Duodenal mucosa (tissue), 2 donors: Measurements from ENCODE around the gene ACP6.
"Not testable (repeated sequence)": the region's sequence is repeated elsewhere in the genome, so short reads cannot be mapped to it uniquely, and the experiment has no call there.

Source experiments
- H3K27ac ChIP-seq: one replicate; pipeline ENCODE4 v1.7.0; 2013; ENCODE audit warnings: low read depth, low read length
- H3K27me3 ChIP-seq, 2 donors: one replicate each; pipeline ENCODE4 v1.7.0; 2013; ENCODE audit warnings: low read length in 2 of 2, control low read depth in 1 of 2; ENCODE audit not compliant: insufficient read depth in 2 of 2, control insufficient read depth in 1 of 2
- H3K36me3 ChIP-seq, 2 donors: one replicate each; pipeline ENCODE4 v1.7.0; 2013; ENCODE audit warnings: low read length in 2 of 2, control low read depth in 1 of 2; ENCODE audit not compliant: insufficient read depth in 2 of 2, control insufficient read depth in 1 of 2
- H3K4me1 ChIP-seq, 2 donors: one replicate each; pipeline ENCODE4 v1.7.0; 2013; ENCODE audit warnings: low read length in 2 of 2, control low read depth in 1 of 2; ENCODE audit not compliant: insufficient read depth in 2 of 2, control insufficient read depth in 1 of 2
- H3K4me3 ChIP-seq, 2 donors: one replicate each; pipeline ENCODE4 v1.7.0; 2013; ENCODE audit warnings: low read length in 2 of 2, low read depth in 1 of 2
- H3K9ac ChIP-seq, 2 donors: one replicate each; pipeline ENCODE4 v1.7.0; 2013; ENCODE audit warnings: low read length in 2 of 2, low read depth in 1 of 2
- H3K9me3 ChIP-seq, 2 donors: one replicate each; pipeline ENCODE4 v1.7.0; 2013; ENCODE audit warnings: low read length in 2 of 2, control low read depth in 1 of 2; ENCODE audit not compliant: control insufficient read depth in 1 of 2

The ACP6 gene

GRCh38 chr1:147624011-147624410 is 46.3 kb downstream of the ACP6 start:
- no peaks in the 10 kb centered on the region for H3K9me3 ChIP-seq
- H3K4me3 ChIP-seq = no peak overlapping the region
- peaks cover 13 to 24% of the 10 kb centered on the region in 2 donors for H3K4me1 ChIP-seq
- H3K27ac ChIP-seq = no peak overlapping the region
- peaks cover 9 to 33% of the 10 kb centered on the region in 2 donors for H3K36me3 ChIP-seq
- H3K27me3 ChIP-seq = no peaks in the 10 kb centered on the region
- no peak overlapping the region for H3K9ac ChIP-seq

GRCh38 chr1:147622731-147623130 is 47.6 kb downstream of the ACP6 start:
- Histone ChIP-seq H3K4me3 (no peak overlapping the region), H3K9me3 (no peaks in the 10 kb centered on the region), H3K36me3 (peaks cover 16 to 45% of the 10 kb centered on the region in 2 donors), H3K4me1 (peaks cover 13 to 24% of the 10 kb centered on the region in 2 donors), H3K9ac (no peak overlapping the region), H3K27me3 (no peaks in the 10 kb centered on the region), H3K27ac (no peak overlapping the region)

- Histone ChIP-seq H3K4me3 (no peak overlapping the region), H3K4me1 (peaks cover 5% of the 10 kb centered on the region in 2 donors), H3K36me3 (peaks cover 22 to 54% of the 10 kb centered on the region in 2 donors), H3K27ac (no peak overlapping the region), H3K9me3 (no peaks in the 10 kb centered on the region), H3K9ac (no peak overlapping the region), H3K27me3 (no peaks in the 10 kb centered on the region)
Measured at GRCh38 chr1:147620543-147620942, 49.8 kb downstream of the ACP6 start.

GRCh38 chr1:147619741-147620140 is 50.6 kb downstream of the ACP6 start:
- Histone ChIP-seq H3K36me3 (peaks cover 24 to 59% of the 10 kb centered on the region in 2 donors), H3K4me3 (no peak overlapping the region), H3K4me1 (no peaks in the 10 kb centered on the region), H3K9ac (no peak overlapping the region), H3K27ac (no peak overlapping the region), H3K9me3 (no peaks in the 10 kb centered on the region), H3K27me3 (no peaks in the 10 kb centered on the region)

DNA sequence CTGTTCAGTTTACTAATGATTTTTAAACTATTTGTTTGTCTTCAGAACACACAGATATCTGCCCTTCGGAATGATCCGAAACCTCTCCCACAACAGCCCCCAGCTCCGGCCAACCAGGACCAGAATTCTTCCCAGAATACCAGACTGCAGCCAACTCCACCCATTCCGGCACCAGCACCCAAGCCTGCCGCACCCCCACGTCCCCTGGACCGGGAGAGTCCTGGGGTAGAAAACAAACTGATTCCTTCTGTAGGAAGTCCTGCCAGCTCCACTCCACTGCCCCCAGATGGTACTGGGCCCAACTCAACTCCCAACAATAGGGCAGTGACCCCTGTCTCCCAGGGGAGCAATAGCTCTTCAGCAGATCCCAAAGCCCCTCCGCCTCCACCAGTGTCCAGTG is 51.6 kb downstream of the ACP6 start:
- H3K27me3 ChIP-seq = no peaks in the 10 kb centered on the region
- H3K36me3 ChIP-seq = peaks cover 27 to 56% of the 10 kb centered on the region in 2 donors
- no peak overlapping the region for H3K9ac ChIP-seq
- H3K27ac ChIP-seq = no peak overlapping the region
- H3K9me3 ChIP-seq = no peaks in the 10 kb centered on the region
- no peak overlapping the region for H3K4me3 ChIP-seq
- no peaks in the 10 kb centered on the region for H3K4me1 ChIP-seq

DNA sequence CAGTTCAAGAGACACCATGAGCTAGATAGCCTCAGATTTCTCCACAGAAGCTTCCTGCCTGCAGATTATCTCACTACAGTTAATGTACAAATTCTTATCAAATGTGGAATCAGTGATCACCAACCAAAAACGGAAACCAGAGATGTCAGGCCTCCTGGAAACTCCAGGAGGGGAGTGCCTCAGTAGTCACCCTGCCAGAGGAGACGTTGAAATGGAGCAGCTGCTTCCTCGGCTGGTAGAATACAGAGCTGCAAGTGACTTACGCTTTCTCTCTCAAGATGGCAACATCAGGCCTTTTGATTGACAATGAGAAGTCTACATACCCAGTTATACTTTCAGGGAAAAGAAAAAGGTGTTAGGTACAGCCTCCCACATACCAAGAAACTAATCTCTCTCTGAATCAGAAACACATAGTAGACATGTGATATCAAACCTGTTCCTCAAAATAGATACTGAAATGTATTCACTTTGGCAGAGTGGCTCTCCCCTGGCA is 52.2 kb downstream of the ACP6 start:
- H3K4me1 ChIP-seq = no peaks in the 10 kb centered on the region
- no peak overlapping the region for H3K27ac ChIP-seq
- no peak overlapping the region for H3K9ac ChIP-seq
- no peaks in the 10 kb centered on the region for H3K9me3 ChIP-seq
- no peak overlapping the region for H3K4me3 ChIP-seq
- peaks cover 30 to 61% of the 10 kb centered on the region in 2 donors for H3K36me3 ChIP-seq
- H3K27me3 ChIP-seq = no peaks in the 10 kb centered on the region

GRCh38 chr1:147614966-147615365 is 55.4 kb downstream of the ACP6 start:
- not testable (repeated sequence) for H3K4me3 ChIP-seq, H3K9ac ChIP-seq, H3K9me3 ChIP-seq, H3K4me1 ChIP-seq, H3K27ac ChIP-seq, H3K27me3 ChIP-seq
- H3K36me3 ChIP-seq = peaks cover 35 to 56% of the 10 kb centered on the region in 2 donors

GRCh38 chr1:147613506-147613905 is 56.8 kb downstream of the ACP6 start:
- Histone ChIP-seq H3K9ac (no peak overlapping the region), H3K36me3 (peaks cover 22 to 43% of the 10 kb centered on the region in 2 donors), H3K27ac (no peak overlapping the region), H3K4me1 (peaks cover 0 to 6% of the 10 kb centered on the region in 2 donors), H3K9me3 (no peaks in the 10 kb centered on the region), H3K27me3 (no peaks in the 10 kb centered on the region), H3K4me3 (no peak overlapping the region)

DNA sequence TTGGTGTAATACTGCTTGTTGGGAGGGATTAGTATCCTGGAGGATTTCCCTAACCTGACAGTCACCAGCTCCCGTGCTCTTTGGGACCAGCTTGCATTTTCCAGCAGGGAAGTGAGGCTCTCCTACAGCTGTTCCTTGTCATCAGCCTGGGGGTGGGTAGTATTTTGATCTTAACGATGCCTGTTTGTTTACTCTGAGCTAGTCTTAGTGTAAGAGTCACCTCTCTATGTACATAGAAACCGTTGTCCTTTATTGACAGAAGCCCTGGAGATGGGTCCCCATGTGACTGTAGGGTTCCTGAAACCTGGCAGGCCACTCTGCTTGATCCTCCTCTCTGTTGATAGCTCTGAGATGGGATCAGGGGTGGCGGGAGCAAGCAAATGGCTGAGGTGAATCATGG is 58.0 kb downstream of the ACP6 start:
- Histone ChIP-seq H3K9me3 (no peaks in the 10 kb centered on the region), H3K4me3 (no peak overlapping the region), H3K36me3 (peaks cover 19 to 42% of the 10 kb centered on the region in 2 donors), H3K4me1 (peaks cover 0 to 6% of the 10 kb centered on the region in 2 donors), H3K27ac (no peak overlapping the region), H3K9ac (no peak overlapping the region), H3K27me3 (no peaks in the 10 kb centered on the region)

DNA sequence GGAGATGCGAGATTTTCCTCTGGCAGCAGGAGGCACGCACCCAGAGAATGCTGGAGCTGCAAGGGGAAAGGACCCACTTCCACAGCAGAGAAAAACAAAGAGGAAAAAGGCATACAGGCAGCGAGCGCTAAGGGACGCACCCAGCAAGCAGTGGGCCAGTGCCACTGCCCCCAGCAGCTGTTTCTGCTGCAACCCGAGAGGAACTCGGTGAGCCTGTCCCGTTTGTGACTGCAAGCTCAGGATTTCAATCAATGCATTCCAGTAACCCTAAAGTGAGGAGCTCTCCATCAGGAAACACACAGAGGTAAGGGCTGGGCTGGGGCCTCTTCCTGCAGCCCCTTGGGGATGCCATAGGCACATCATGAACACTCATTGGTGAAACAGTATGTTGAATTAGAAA is 58.7 kb downstream of the ACP6 start:
- Histone ChIP-seq H3K4me1 (peaks cover 0 to 6% of the 10 kb centered on the region in 2 donors), H3K4me3 (no peak overlapping the region), H3K36me3 (peaks cover 15 to 47% of the 10 kb centered on the region in 2 donors), H3K27me3 (no peaks in the 10 kb centered on the region), H3K9me3 (no peaks in the 10 kb centered on the region), H3K27ac (no peak overlapping the region), H3K9ac (no peak overlapping the region)

- Histone ChIP-seq H3K9me3 (no peaks in the 10 kb centered on the region), H3K9ac (no peak overlapping the region), H3K4me1 (peaks cover 0 to 6% of the 10 kb centered on the region in 2 donors), H3K4me3 (no peak overlapping the region), H3K27ac (no peak overlapping the region), H3K27me3 (no peaks in the 10 kb centered on the region), H3K36me3 (peaks cover 15 to 47% of the 10 kb centered on the region in 2 donors)
Measured at GRCh38 chr1:147611021-147611426, 59.3 kb downstream of the ACP6 start.
